Colonic mucosa (tissue), 4 donors: ENCODE measurements around the gene AARSD1. TPM values are rescaled to one million over a fixed set of nuclear protein-coding genes. Genes with fewer than 3 reads are reported as not detected.
"Not testable (repeated sequence)": the region's sequence is repeated elsewhere in the genome, so short reads cannot be mapped to it uniquely, and the experiment has no call there.

Source experiments
- DNase-seq: peaks from one replicate; pipeline ENCODE4 v3.0.0-alpha.2; 2020
- H3K27ac ChIP-seq: fragments of 200-600 bp; one replicate; pipeline ENCODE4 v1.8.0; 2021
- H3K27me3 ChIP-seq: fragments of 200-600 bp; one replicate; pipeline ENCODE4 v1.8.0; 2021
- H3K36me3 ChIP-seq: fragments of 200-600 bp; one replicate; pipeline ENCODE4 v1.8.0; 2021
- H3K4me1 ChIP-seq: fragments of 200-600 bp; one replicate; pipeline ENCODE4 v1.8.0; 2021; ENCODE audit warnings: mild to moderate bottlenecking
- H3K4me3 ChIP-seq: fragments of 200-600 bp; one replicate; pipeline ENCODE4 v1.8.0; 2021
- H3K9ac ChIP-seq, 2 donors: one replicate each; pipeline ENCODE4 v1.7.0; 2013; ENCODE audit warnings: control low read depth in 2 of 2, low read depth in 2 of 2, low read length in 2 of 2
- H3K9me3 ChIP-seq: fragments of 200-600 bp; one replicate; pipeline ENCODE4 v1.8.0; 2021
- intact Hi-C: fragments of 100-400 bp; cut with DNase I; formaldehyde crosslinking; loops from one replicate; pipeline ENCODE4 v1.14.1; 2022
- total RNA-seq, 2 donors: library from RNA; stranded (reverse); fragmentation: NEBNext Ultra II Directional in 1 of 2; extraction: Animal tissue kit (Norgen Biotek cat#: 25700) in 1 of 2; gene quantifications; one replicate each; pipeline ENCODE4 v1.2.1, GENCODE V29; 2021
- TF ChIP-seq, protein P1 (sequence below): fragments of 200-600 bp; IDR thresholded peaks from one replicate; pipeline ENCODE4 v1.8.0; 2022; ENCODE audit warnings: antibody characterized with exemption, mild to moderate bottlenecking
- donor health status: healthy.
- donor health status: DM: no; HTN: no; CAD: no.
- donor health status: DM: no; HTN: no; CAD: no.

AARSD1 gene
- total RNA-seq, 2 donors from 2014 or later = 19.8 to 34.3 TPM

DNA sequence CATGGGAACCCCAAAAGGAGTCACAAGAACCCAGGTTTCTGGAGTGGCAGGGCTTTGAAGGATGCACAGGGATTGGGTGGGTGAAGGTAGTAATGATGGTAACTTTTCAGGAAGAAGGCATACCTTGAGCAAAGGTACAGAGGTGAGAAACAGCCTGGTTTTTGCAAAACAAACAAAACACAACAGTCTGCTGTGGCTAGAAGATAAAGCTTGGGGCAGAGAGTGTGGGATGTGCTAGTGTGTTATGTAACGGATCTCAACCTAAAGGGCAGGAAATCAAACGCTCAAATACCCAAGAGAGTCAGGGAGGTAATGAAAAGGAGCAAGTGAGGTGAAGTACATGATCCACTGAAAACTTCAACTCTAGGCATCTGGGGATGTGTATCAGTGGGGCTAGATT, 11.0 kb upstream of the AARSD1 start:
- TF ChIP-seq, protein P1, sequence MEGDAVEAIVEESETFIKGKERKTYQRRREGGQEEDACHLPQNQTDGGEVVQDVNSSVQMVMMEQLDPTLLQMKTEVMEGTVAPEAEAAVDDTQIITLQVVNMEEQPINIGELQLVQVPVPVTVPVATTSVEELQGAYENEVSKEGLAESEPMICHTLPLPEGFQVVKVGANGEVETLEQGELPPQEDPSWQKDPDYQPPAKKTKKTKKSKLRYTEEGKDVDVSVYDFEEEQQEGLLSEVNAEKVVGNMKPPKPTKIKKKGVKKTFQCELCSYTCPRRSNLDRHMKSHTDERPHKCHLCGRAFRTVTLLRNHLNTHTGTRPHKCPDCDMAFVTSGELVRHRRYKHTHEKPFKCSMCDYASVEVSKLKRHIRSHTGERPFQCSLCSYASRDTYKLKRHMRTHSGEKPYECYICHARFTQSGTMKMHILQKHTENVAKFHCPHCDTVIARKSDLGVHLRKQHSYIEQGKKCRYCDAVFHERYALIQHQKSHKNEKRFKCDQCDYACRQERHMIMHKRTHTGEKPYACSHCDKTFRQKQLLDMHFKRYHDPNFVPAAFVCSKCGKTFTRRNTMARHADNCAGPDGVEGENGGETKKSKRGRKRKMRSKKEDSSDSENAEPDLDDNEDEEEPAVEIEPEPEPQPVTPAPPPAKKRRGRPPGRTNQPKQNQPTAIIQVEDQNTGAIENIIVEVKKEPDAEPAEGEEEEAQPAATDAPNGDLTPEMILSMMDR = no peak

DNA sequence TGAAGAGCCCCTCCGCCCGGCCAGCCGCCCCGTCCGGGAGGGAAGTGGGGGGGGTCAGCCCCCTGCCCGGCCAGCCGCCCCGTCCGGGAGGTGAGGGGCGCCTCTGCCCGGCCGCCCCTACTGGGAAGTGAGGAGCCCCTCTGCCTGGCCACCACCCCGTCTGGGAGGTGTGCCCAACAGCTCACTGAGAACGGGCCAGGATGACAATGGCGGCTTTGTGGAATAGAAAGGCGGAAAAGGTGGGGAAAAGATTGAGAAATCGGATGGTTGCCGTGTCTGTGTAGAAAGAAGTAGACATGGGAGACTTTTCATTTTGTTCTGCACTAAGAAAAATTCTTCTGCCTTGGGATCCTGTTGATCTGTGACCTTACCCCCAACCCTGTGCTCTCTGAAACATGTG, 9.1 kb upstream of the AARSD1 start:
- DNase-seq, H3K27me3 ChIP-seq, H3K36me3 ChIP-seq, H3K4me3 ChIP-seq, H3K4me1 ChIP-seq, H3K27ac ChIP-seq, intact Hi-C loops, H3K9ac ChIP-seq, H3K9me3 ChIP-seq: not testable (repeated sequence)

More for the DNA sequence above, 11.0 kb upstream of the AARSD1 start:
- Histone ChIP-seq H3K9ac (no peak overlapping the region), H3K4me1 (peaks cover 10% of the 10 kb centered on the region), H3K27ac (no peak overlapping the region), H3K4me3 (no peak overlapping the region), H3K27me3 (no peaks in the 10 kb centered on the region), H3K9me3 (no peaks in the 10 kb centered on the region), H3K36me3 (no peaks in the 10 kb centered on the region)
- no peak for DNase-seq
- intact Hi-C loops = no loop called here

DNA sequence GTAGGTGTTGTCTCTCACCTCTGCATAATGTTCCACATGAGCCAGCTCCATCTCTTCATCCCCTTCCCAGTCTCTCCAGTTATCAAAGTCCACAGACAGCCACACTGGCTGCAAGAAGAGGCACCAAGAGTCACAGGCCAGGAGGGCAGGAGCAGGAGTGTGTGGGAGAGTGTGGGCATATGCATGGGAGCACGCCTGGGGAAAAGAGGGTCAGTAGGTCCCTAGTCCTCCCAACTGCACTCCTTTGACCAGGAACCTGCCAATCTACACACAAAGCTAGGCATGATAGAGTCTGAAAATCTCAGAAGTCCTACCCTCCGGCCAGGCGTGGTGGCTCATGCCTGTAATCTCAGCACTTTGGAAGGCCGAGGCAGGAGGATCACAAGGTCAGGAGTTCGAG, 7.3 kb upstream of the AARSD1 start:
- H3K36me3 ChIP-seq = no peaks in the 10 kb centered on the region
- no peaks in the 10 kb centered on the region for H3K9me3 ChIP-seq
- H3K27me3 ChIP-seq = no peaks in the 10 kb centered on the region
- H3K4me3 ChIP-seq = no peak overlapping the region
- intact Hi-C loops = no loop called here
- TF ChIP-seq, protein P1 = no peak
- H3K9ac ChIP-seq = no peak overlapping the region
- no peaks in the 10 kb centered on the region for H3K4me1 ChIP-seq
- H3K27ac ChIP-seq = no peak overlapping the region
- DNase-seq = no peak

DNA sequence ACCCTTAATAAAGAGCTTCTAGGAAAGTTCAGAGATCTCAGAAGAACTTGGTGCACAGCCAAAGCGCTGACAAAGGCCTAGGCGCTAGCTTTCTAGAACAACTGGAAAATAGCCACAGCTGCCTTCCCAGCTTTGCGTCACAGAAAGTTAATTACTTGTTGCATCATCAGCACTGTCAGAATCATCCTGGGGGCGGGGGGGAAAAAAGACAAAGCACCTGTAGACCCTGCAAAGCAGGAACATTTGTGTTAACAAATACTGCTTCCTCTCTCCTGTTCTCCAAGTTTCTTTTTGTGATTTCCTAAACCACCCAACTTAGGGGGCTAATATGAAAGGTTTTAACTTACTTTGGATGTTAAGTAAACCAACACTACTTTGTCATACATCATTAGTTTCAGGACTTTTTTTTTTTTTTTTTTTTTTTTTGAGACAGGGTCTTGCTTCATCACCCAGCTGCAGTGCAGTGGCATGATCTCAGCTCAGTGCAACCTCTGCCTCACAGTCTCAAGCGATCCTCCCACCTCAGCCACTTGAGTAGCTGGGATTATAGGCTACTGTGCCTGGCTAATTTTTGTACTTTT, 4.8 kb upstream of the AARSD1 start:
- no peaks in the 10 kb centered on the region for H3K9me3 ChIP-seq
- H3K27ac ChIP-seq = no peak overlapping the region
- no peak overlapping the region for H3K9ac ChIP-seq
- no peaks in the 10 kb centered on the region for H3K4me1 ChIP-seq
- TF ChIP-seq, protein P1 = no peak
- intact Hi-C loops = no loop called here
- no peaks in the 10 kb centered on the region for H3K36me3 ChIP-seq
- no peaks in the 10 kb centered on the region for H3K27me3 ChIP-seq
- no peak for DNase-seq
- H3K4me3 ChIP-seq = no peak overlapping the region

DNA sequence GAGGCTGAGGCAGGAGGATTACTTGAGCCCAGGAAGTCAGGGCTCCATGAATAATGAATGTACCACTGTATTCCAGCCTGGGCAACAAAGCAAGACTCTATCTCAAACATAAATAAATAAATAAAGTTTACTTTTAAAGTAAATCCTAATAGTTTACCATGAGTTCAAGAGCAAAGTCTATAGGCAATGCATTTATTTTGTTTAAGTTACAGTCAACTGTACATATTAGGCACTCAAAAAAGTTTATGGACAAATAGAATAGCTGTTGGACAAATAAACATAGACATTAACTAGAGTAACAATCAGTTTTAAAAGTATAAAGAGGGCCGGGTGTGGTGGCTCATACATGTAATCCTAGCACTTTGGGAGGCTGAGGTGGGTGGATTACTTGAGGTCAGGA, 3.7 kb upstream of the AARSD1 start:
- no peak for DNase-seq

DNA sequence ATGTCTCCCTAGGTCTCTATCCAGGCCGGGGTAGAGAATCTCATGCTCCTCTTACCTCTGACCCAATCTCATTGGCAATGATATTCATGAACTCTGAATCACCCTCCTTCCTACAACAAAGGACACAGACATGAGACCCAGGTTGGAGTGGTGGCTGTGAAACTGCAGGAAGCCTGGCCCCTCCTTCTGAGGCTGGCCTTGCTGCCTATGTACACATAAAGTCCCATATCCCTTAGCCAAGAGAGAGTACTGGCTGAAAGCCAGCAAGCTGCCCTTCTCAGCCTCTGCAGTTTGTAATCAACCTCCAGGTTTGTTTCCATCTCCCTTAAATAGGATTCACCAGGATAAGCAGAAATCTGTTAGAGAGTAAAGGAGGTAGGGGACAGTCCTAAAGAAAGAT, 10.6 kb downstream of the AARSD1 start:
- H3K9me3 ChIP-seq = no peaks in the 10 kb centered on the region
- intact Hi-C loops = no loop called here
- peaks cover 8% of the 10 kb centered on the region for H3K36me3 ChIP-seq
- no peaks in the 10 kb centered on the region for H3K4me1 ChIP-seq
- no peak overlapping the region for H3K27ac ChIP-seq
- H3K4me3 ChIP-seq = no peak overlapping the region
- no peak for DNase-seq
- TF ChIP-seq, protein P1 = no peak
- no peak overlapping the region for H3K9ac ChIP-seq
- H3K27me3 ChIP-seq = no peaks in the 10 kb centered on the region

More for the DNA sequence above, 3.7 kb upstream of the AARSD1 start:
- H3K9me3 ChIP-seq = no peaks in the 10 kb centered on the region
- no peaks in the 10 kb centered on the region for H3K36me3 ChIP-seq
- intact Hi-C loops = no loop called here
- H3K4me1 ChIP-seq = no peaks in the 10 kb centered on the region
- TF ChIP-seq, protein P1 = no peak
- no peak overlapping the region for H3K9ac ChIP-seq
- no peak overlapping the region for H3K4me3 ChIP-seq
- no peak overlapping the region for H3K27ac ChIP-seq
- no peaks in the 10 kb centered on the region for H3K27me3 ChIP-seq
